C4-2B (cell line): ENCODE measurements around the gene MPZL2.

ENCODE experiments used
- CTCF ChIP-seq: fragments of 450-650 bp; conservative IDR thresholded peaks from 2 replicates; pipeline ENCODE4 v1.5.1; 2017; ENCODE audit warnings: mild to moderate bottlenecking
- ZFX ChIP-seq: fragments of 450-650 bp; IDR thresholded peaks from 2 replicates; pipeline ENCODE4 v1.6.1; 2017

GRCh38 chr11:118230088-118230487 lies 34.0 kb downstream of the MPZL2 start:
- TF ChIP-seq CTCF = no peak
- TF ChIP-seq ZFX = no peak
